ENCODE measurements around the gene LIPA. TPM values are rescaled to one million over a fixed set of nuclear protein-coding genes. Genes with fewer than 3 reads are reported as not detected.

Gene LIPA
- total RNA-seq, 1 experiment from 2014 or later: 14.9 TPM

GRCh38 chr10:89164080-89164479 is 87.5 kb downstream of the LIPA start:
- Histone ChIP-seq H3K36me3 (replicated peaks; ENCODE audit: control insufficient read depth, insufficient read depth, low read length) (no peaks in the 10 kb centered on the region), H3K27me3 (ENCODE audit: control insufficient read depth, insufficient read depth, low read length) (no peaks in the 10 kb centered on the region), H3K4me3 (ENCODE audit: insufficient read depth, low read depth, low read length) (no peak overlapping the region)
- DNase-seq: no peak

Other genes with a start within 250 kb of the LIPA start
- gene CH25H, start 44.5 kb downstream of the LIPA start, total RNA-seq (2014; rRNA removed; shearing (Covaris generic)): not detected in 2 replicates
- 0.18 and 0.45 TPM in 2 replicates for gene IFIT2, start 50.3 kb upstream of the LIPA start, total RNA-seq (2014; rRNA removed; shearing (Covaris generic))
- gene IFIT3, start 76.2 kb upstream of the LIPA start, total RNA-seq (2014; rRNA removed; shearing (Covaris generic)): 0.22 and 0.45 TPM in 2 replicates
- not detected in 2 replicates for gene IFIT1B, start 126.3 kb upstream of the LIPA start, total RNA-seq (2014; rRNA removed; shearing (Covaris generic))
- gene IFIT1, start 140.8 kb upstream of the LIPA start, total RNA-seq (2014; rRNA removed; shearing (Covaris generic)): 3.7 and 4.0 TPM in 2 replicates
- 1.7 and 2.3 TPM in 2 replicates for gene IFIT5, start 162.8 kb upstream of the LIPA start, total RNA-seq (2014; rRNA removed; shearing (Covaris generic))